Sciatic nerve (tissue), 2 donors: Measurements from ENCODE around the gene PXN. TPM values are rescaled to one million over a fixed set of nuclear protein-coding genes. Genes with fewer than 3 reads are reported as not detected.

Source experiments
- ATAC-seq: fragments of 200-7000 bp; cut with Tn5 transposase; one replicate; pipeline ENCODE4 v1.9.1; 2020; ENCODE audit warnings: mild to moderate bottlenecking, moderate library complexity
- DNase-seq: peaks from one replicate; pipeline ENCODE4 v3.0.0-alpha.2; 2020; ENCODE audit warnings: low spot score
- intact Hi-C: fragments of 100-400 bp; cut with DNase I; formaldehyde crosslinking; loops from one replicate; pipeline ENCODE4 v1.14.2; 2022
- total RNA-seq: library from RNA; stranded (reverse); fragmentation: NEBNext Ultra II Directional; extraction: Animal tissue kit (Norgen Biotek cat#: 25700); gene quantifications from one replicate; pipeline ENCODE4 v1.2.1, GENCODE V29; 2021
- donor health status: DM: no; HTN: no; CAD: no.
- donor health status: DM: no; HTN: no; CAD: no.

The PXN gene
- total RNA-seq, 1 donor from 2014 or later = 183 TPM

- intact Hi-C loops = no loop called here
- DNase-seq (no peak), ATAC-seq (peak; percentile 52)
These were observed 35.1 kb downstream of the PXN start for GRCh38 chr12:120230326-120230973.

GRCh38 chr12:120229487-120230325 lies 35.8 kb downstream of the PXN start:
- ATAC-seq (peak; percentile 14), DNase-seq (no peak)
- intact Hi-C loops = loop anchor here (5.0 kb wide), 1 partner anchor 38 kb away; the partner anchor contains the start of gene PXN

GRCh38 chr12:120229071-120229486 lies 36.5 kb downstream of the PXN start:
- DNase-seq = no peak
- no peak for ATAC-seq
- intact Hi-C loops = loop anchor here (5.0 kb wide), 1 partner anchor 38 kb away; the partner anchor contains the start of gene PXN

- DNase-seq = peak; percentile 95
- ATAC-seq = peak; percentile 83
- intact Hi-C loops = loop anchor here (5.0 kb wide), 1 partner anchor 39 kb away; the partner anchor contains the start of gene PXN
These were observed 37.0 kb downstream of the PXN start for GRCh38 chr12:120228291-120229070.

GRCh38 chr12:120228041-120228290 lies 37.6 kb downstream of the PXN start:
- ATAC-seq (no peak), DNase-seq (no peak)
- intact Hi-C loops = loop anchor here (5.0 kb wide), 1 partner anchor 39 kb away; the partner anchor contains the start of gene PXN

- intact Hi-C loops = loop anchor here (5.0 kb wide), 1 partner anchor 40 kb away; the partner anchor contains the start of gene PXN
- ATAC-seq = no peak
- no peak for DNase-seq
These were observed 38.1 kb downstream of the PXN start for GRCh38 chr12:120227233-120228040.

GRCh38 chr12:120225852-120226640 lies 39.5 kb downstream of the PXN start:
- DNase-seq (no peak), ATAC-seq (no peak)
- intact Hi-C loops = loop anchor here (5.0 kb wide), 1 partner anchor 41 kb away; the partner anchor contains the start of gene PXN

GRCh38 chr12:120225200-120225558 lies 40.4 kb downstream of the PXN start:
- DNase-seq (no peak), ATAC-seq (no peak)
- intact Hi-C loops = loop anchor here (5.0 kb wide), 1 partner anchor 42 kb away; the partner anchor contains the start of gene PXN

GRCh38 chr12:120224304-120225199 lies 41.0 kb downstream of the PXN start:
- ATAC-seq (peak; percentile 14), DNase-seq (no peak)
- intact Hi-C loops = loop anchor here (5.0 kb wide), 1 partner anchor 43 kb away; the partner anchor contains the start of gene PXN

- ATAC-seq = no peak
These were observed 41.8 kb downstream of the PXN start for GRCh38 chr12:120223458-120224303.

GRCh38 chr12:120222288-120222832 lies 43.2 kb downstream of the PXN start:
- no peak for ATAC-seq

More at GRCh38 chr12:120223458-120224303, 41.8 kb downstream of the PXN start:
- intact Hi-C loops = no loop called here
- DNase-seq = no peak

GRCh38 chr12:120221576-120221900 lies 44.0 kb downstream of the PXN start:
- no peak for DNase-seq
- no peak for ATAC-seq
- intact Hi-C loops = no loop called here

More at GRCh38 chr12:120222288-120222832, 43.2 kb downstream of the PXN start:
- intact Hi-C loops = no loop called here
- DNase-seq = no peak

- intact Hi-C loops = no loop called here
- ATAC-seq (no peak), DNase-seq (no peak)
These were observed 44.5 kb downstream of the PXN start for GRCh38 chr12:120220838-120221575.

- intact Hi-C loops = no loop called here
- peak; percentile 33 for ATAC-seq
- no peak for DNase-seq
These were observed 46.6 kb downstream of the PXN start for GRCh38 chr12:120218680-120219606.
